GM21367 (cell line): ENCODE data around the gene MOB4.
"Not testable (repeated sequence)": the region's sequence is repeated elsewhere in the genome, so short reads cannot be mapped to it uniquely, and the experiment has no call there.

Experiments
- ATAC-seq: cut with Tn5 transposase; IDR thresholded peaks from one replicate; pipeline ENCODE4 v1.9.1; 2021; ENCODE audit not compliant: unreplicated experiment

Gene MOB4

GRCh38 chr2:197587255-197587654 is 71.4 kb downstream of the MOB4 start:
- not testable (repeated sequence) for ATAC-seq

GRCh38 chr2:197591339-197592072 is 75.6 kb downstream of the MOB4 start:
- ATAC-seq: no peak

- ATAC-seq: no peak
These were observed 80.9 kb downstream of the MOB4 start for GRCh38 chr2:197596766-197597165.

DNA sequence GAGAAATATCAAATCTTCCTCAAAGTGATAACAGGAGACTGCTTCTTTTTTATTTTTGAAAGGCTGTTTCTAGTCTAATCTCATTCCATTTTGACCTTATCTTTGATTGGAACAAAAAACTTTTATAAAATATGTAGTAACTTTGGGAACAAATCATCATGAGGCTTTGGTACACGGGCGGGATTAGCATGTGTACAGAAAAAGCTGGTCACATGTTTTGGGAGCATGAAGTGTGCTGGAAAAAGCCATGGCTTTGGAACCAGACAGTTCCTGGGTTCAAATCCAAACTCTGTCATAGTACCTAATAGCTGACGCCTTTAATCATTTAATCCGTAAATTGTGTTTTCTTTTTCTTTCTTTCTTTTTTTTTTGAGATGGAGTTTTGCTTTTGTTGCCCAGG is 81.3 kb downstream of the MOB4 start:
- ATAC-seq: no peak

DNA sequence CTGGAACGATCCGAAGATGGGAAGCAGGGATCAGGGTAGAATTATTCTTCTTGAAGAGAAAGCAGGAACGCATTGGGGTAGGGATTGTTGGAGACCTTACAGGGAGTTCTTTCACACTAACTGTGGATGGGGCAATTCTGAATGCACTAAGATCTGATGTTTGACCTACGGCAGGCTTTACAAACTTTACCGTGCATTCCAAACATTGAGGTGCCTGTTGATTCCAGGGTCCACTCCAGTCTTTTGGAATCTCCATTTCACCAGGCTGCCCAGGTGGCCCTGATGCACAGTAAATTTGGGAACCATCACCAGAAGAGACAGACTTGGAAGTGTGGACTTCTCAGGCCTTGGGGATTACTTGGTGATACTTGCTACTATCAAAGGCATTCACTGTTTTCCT is 82.6 kb downstream of the MOB4 start:
- no peak for ATAC-seq

GRCh38 chr2:197599285-197599965 is 83.6 kb downstream of the MOB4 start:
- ATAC-seq: peak; percentile 56

- ATAC-seq: no peak
These were observed 84.4 kb downstream of the MOB4 start for GRCh38 chr2:197600306-197600705.

GRCh38 chr2:197601726-197602125 is 85.9 kb downstream of the MOB4 start:
- no peak for ATAC-seq
